H1 (cell line): Measurements from ENCODE around the gene DEXI. TPM values are rescaled to one million over a fixed set of nuclear protein-coding genes. Genes with fewer than 3 reads are reported as not detected.

Source experiments
- CTCF ChIA-PET: fragments of 300-600 bp; sonication (Branson Sonifier 250); formaldehyde crosslinking; loops from one replicate; lab custom pipeline; 2021; ENCODE audit not compliant: partially characterized antibody; lab: Charles Lee
- POLR2A ChIA-PET: fragments of 300-600 bp; sonication (Branson Sonifier 250); formaldehyde crosslinking; loops from one replicate; lab custom pipeline; 2021; ENCODE audit warnings: inconsistent platforms; ENCODE audit not compliant: partially characterized antibody; lab: Charles Lee
- DNase-seq, 2 experiments: peaks; one replicate each; pipeline versions ENCODE4 v3.0.0 to v3.0.0-alpha.2; 2010 to 2022; ENCODE audit warnings: low spot score in 2 of 2, low read depth in 1 of 2, mixed read lengths in 1 of 2
- FAIRE-seq: peaks from 2 replicates; lab custom pipeline; 2011; peaks lifted over from hg19 to GRCh38; lab: Jason Lieb, UNC
- H2AFZ ChIP-seq: 2 replicates; pipeline ENCODE4 v1.8.1; 2012; ENCODE audit warnings: low read length, inconsistent platforms
- H2AK5ac ChIP-seq: 2 replicates; pipeline ENCODE4 v1.6.1; 2013; ENCODE audit warnings: low read depth, low read length
- H2BK120ac ChIP-seq: replicated peaks from 2 replicates; pipeline ENCODE3; 2013; ENCODE audit warnings: low read depth, low read length, inconsistent platforms
- H2BK12ac ChIP-seq: 2 replicates; pipeline ENCODE4 v1.6.1; 2013; ENCODE audit warnings: low read depth, low read length
- H2BK15ac ChIP-seq: 2 replicates; pipeline ENCODE4 v1.6.1; 2013; ENCODE audit warnings: low read length
- H2BK20ac ChIP-seq: 2 replicates; pipeline ENCODE4 v1.6.1; 2013; ENCODE audit warnings: low read length
- H2BK5ac ChIP-seq: 2 replicates; pipeline ENCODE4 v1.6.1; 2013; ENCODE audit warnings: low read depth, low read length
- H3K14ac ChIP-seq: 2 replicates; pipeline ENCODE4 v1.6.1; 2013; ENCODE audit warnings: inconsistent platforms; ENCODE audit not compliant: insufficient read length
- H3K18ac ChIP-seq: 2 replicates; pipeline ENCODE4 v1.6.1; 2013; ENCODE audit warnings: low read length; ENCODE audit errors: extremely low read depth
- H3K23ac ChIP-seq: 2 replicates; pipeline ENCODE4 v1.6.1; 2013; ENCODE audit warnings: inconsistent platforms; ENCODE audit not compliant: insufficient read length
- H3K23me2 ChIP-seq: 2 replicates; pipeline ENCODE4 v1.6.1; 2013; ENCODE audit warnings: low read depth, low read length
- H3K27ac ChIP-seq: 2 replicates; pipeline ENCODE4 v1.6.1; 2011; ENCODE audit warnings: low read depth, low read length, inconsistent platforms
- H3K27me3 ChIP-seq, 4 experiments: replicated peaks in 1 of 4; 1 replicate in 1 of 4; 2 replicates in 3 of 4; pipeline versions ENCODE4 v1.6.1 to v1.8.1; 2011 to 2013; ENCODE audit warnings: low read length in 3 of 4, mild to moderate bottlenecking in 3 of 4, inconsistent platforms in 2 of 4, mixed read lengths in 2 of 4, moderate library complexity in 1 of 4; ENCODE audit not compliant: control insufficient read depth in 3 of 4, insufficient read depth in 3 of 4; ENCODE audit errors: extremely low read depth in 1 of 4
- H3K36me3 ChIP-seq, 4 experiments: 2 replicates each; pipeline versions ENCODE4 v1.6.1 to v1.8.1; 2011 to 2013; ENCODE audit warnings: mild to moderate bottlenecking in 4 of 4, low read length in 3 of 4, moderate library complexity in 2 of 4, control low read depth in 1 of 4, inconsistent platforms in 1 of 4; ENCODE audit not compliant: insufficient read depth in 4 of 4, control insufficient read depth in 2 of 4
- H3K4ac ChIP-seq: replicated peaks from 2 replicates; pipeline ENCODE3; 2013; ENCODE audit warnings: low read length, low read depth, mixed read lengths, inconsistent platforms; ENCODE audit not compliant: insufficient read length
- H3K4me1 ChIP-seq, 4 experiments: replicated peaks in 1 of 4; 1 replicate in 1 of 4; 2 replicates in 3 of 4; pipeline versions ENCODE4 v1.6.1 to v1.8.1; 2011 to 2013; ENCODE audit warnings: low read length in 3 of 4, inconsistent platforms in 2 of 4, mixed read lengths in 1 of 4; ENCODE audit not compliant: insufficient read depth in 4 of 4, control insufficient read depth in 3 of 4
- H3K4me2 ChIP-seq, 2 experiments: 2 replicates each; pipeline versions ENCODE4 v1.6.1 to v1.8.1; 2011 to 2013; ENCODE audit warnings: low read depth in 2 of 2, low read length in 2 of 2, control low read depth in 1 of 2, inconsistent platforms in 1 of 2, mild to moderate bottlenecking in 1 of 2; ENCODE audit not compliant: insufficient read depth in 1 of 2
- H3K4me3 ChIP-seq, 4 experiments: fragments of 200-600, 300-600 bp in 1 of 4; sonication (generic), shearing (Covaris generic), sonication (Bioruptor Twin) in 1 of 4; 2 replicates each; pipeline versions ENCODE4 v1.5.1 to v1.8.1; 2011 to 2016; ENCODE audit warnings: low read length in 4 of 4, low read depth in 3 of 4, control low read depth in 2 of 4, inconsistent platforms in 2 of 4, mild to moderate bottlenecking in 2 of 4, mixed read lengths in 1 of 4, moderate library complexity in 1 of 4; ENCODE audit not compliant: insufficient read depth in 2 of 4; ENCODE audit errors: extremely low read depth in 1 of 4
- H3K56ac ChIP-seq: replicated peaks from 2 replicates; pipeline ENCODE3; 2013; ENCODE audit warnings: low read depth, mild to moderate bottlenecking, mixed read lengths, low read length, inconsistent platforms; ENCODE audit not compliant: insufficient read length
- H3K79me1 ChIP-seq: 2 replicates; pipeline ENCODE4 v1.6.1; 2013; ENCODE audit warnings: low read depth, low read length, control low read depth
- H3K79me2 ChIP-seq, 2 experiments: 2 replicates each; pipeline versions ENCODE4 v1.6.1 to v1.8.1; 2012 to 2013; ENCODE audit warnings: low read length in 2 of 2, mild to moderate bottlenecking in 2 of 2, inconsistent platforms in 1 of 2; ENCODE audit not compliant: insufficient read depth in 2 of 2, control insufficient read depth in 1 of 2
- H3K9ac ChIP-seq, 4 experiments: replicated peaks in 1 of 4; 1 replicate in 1 of 4; 2 replicates in 3 of 4; pipeline versions ENCODE4 v1.6.1 to v1.8.1; 2011 to 2013; ENCODE audit warnings: low read depth in 3 of 4, low read length in 3 of 4, control low read depth in 2 of 4, mild to moderate bottlenecking in 2 of 4, moderate library complexity in 2 of 4, inconsistent platforms in 1 of 4; ENCODE audit errors: extremely low read depth in 1 of 4
- H3K9me3 ChIP-seq, 2 experiments: 2 replicates each; pipeline versions ENCODE4 v1.6.1 to v1.8.1; 2012 to 2013; ENCODE audit warnings: mild to moderate bottlenecking in 2 of 2, moderate library complexity in 2 of 2, control low read depth in 1 of 2, inconsistent platforms in 1 of 2, low read depth in 1 of 2, low read length in 1 of 2, mixed read lengths in 1 of 2; ENCODE audit not compliant: insufficient read depth in 2 of 2
- H4K20me1 ChIP-seq, 2 experiments: replicated peaks in 1 of 2; 2 replicates each; pipeline versions ENCODE3 to v1.8.1; 2011 to 2013; ENCODE audit warnings: inconsistent platforms in 2 of 2, low read length in 2 of 2, mild to moderate bottlenecking in 1 of 2; ENCODE audit not compliant: insufficient read depth in 2 of 2, control insufficient read depth in 1 of 2
- H4K5ac ChIP-seq: 2 replicates; pipeline ENCODE4 v1.6.1; 2013; ENCODE audit warnings: low read length, low read depth, mixed read lengths, inconsistent platforms; ENCODE audit not compliant: insufficient read length
- H4K8ac ChIP-seq: 2 replicates; pipeline ENCODE4 v1.8.0; 2013; ENCODE audit warnings: mild to moderate bottlenecking, moderate library complexity, low read length, inconsistent platforms; ENCODE audit not compliant: insufficient read depth; ENCODE audit errors: extremely low read depth
- H4K91ac ChIP-seq: replicated peaks from 2 replicates; pipeline ENCODE3; 2013; ENCODE audit warnings: low read length, mixed read lengths, inconsistent platforms; ENCODE audit not compliant: insufficient read length
- BACH1 ChIP-seq: IDR thresholded peaks from 2 replicates; pipeline ENCODE4 v1.6.1; 2012; ENCODE audit warnings: low read length, improper control_type of control experiment
- BRCA1 ChIP-seq: IDR thresholded peaks from 2 replicates; pipeline ENCODE4 v1.6.1; 2012; ENCODE audit warnings: low read depth, low read length, improper control_type of control experiment
- CHD2 ChIP-seq: IDR thresholded peaks from 2 replicates; pipeline ENCODE4 v1.6.1; 2012; ENCODE audit warnings: low read length, improper control_type of control experiment
- JUN ChIP-seq: IDR thresholded peaks from 2 replicates; pipeline ENCODE4 v1.6.1; 2011; ENCODE audit warnings: low read depth, mild to moderate bottlenecking, improper control_type of control experiment, low read length
- KDM1A ChIP-seq: fragments of 200-600, 300-600 bp; sonication (generic); IDR thresholded peaks from 2 replicates; pipeline ENCODE4 v1.7.1; 2016; ENCODE audit warnings: mild to moderate bottlenecking, low read length, borderline replicate concordance
- POU5F1 ChIP-seq: IDR thresholded peaks from 2 replicates; pipeline ENCODE4 v1.6.1; 2011; ENCODE audit warnings: low read depth, mild to moderate bottlenecking, low read length, moderate library complexity
- RNF2 ChIP-seq: fragments of 200-900, 300-1000 bp; sonication (generic); IDR thresholded peaks from 2 replicates; pipeline ENCODE4 v1.7.1; 2016; ENCODE audit warnings: borderline replicate concordance, low read depth, mild to moderate bottlenecking, antibody characterized with exemption, low read length; ENCODE audit not compliant: poor library complexity, severe bottlenecking; ENCODE audit errors: missing control alignments
- RXRA ChIP-seq: IDR thresholded peaks from 2 replicates; pipeline ENCODE4 v1.6.1; 2011; ENCODE audit warnings: low read depth, mild to moderate bottlenecking, low read length, moderate library complexity; ENCODE audit not compliant: insufficient read depth
- SIRT6 ChIP-seq: IDR thresholded peaks from one replicate; pipeline ENCODE4 v1.7.1; 2012; ENCODE audit warnings: low read length, inconsistent platforms
- SP2 ChIP-seq: IDR thresholded peaks from 2 replicates; pipeline ENCODE4 v1.6.1; 2012; ENCODE audit warnings: mild to moderate bottlenecking, low read length, inconsistent platforms
- YY1 ChIP-seq: IDR thresholded peaks from 2 replicates; pipeline ENCODE4 v1.6.1; 2011; ENCODE audit warnings: low read depth, mild to moderate bottlenecking, low read length
- polyA plus RNA-seq, 7 experiments: library from polyadenylated mRNA; depleted of rRNA in 3 of 7; stranded (reverse) in 5 of 7; unstranded in 2 of 7; fragments of >200 nt in 5 of 7; fragments of 200-250 nt in 2 of 7; gene quantifications; 1 replicate in 5 of 7; 2 replicates in 1 of 7; 4 replicates in 1 of 7; pipeline versions ENCODE4 v1.2.1 to v1.2.3, GENCODE V29; 2011 to 2013; ENCODE audit warnings: missing spikeins in 2 of 7, mixed read lengths in 2 of 7
- total RNA-seq: library from RNA; stranded (reverse); fragmentation: NEBNext Ultra II Directional; extraction: Animal tissue kit (Norgen Biotek cat#: 25700); gene quantifications from 2 replicates; pipeline ENCODE4 v1.2.1, GENCODE V29; 2021
- TF ChIP-seq, protein P1 (sequence below): IDR thresholded peaks from 2 replicates; pipeline ENCODE4 v1.6.1; 2012; ENCODE audit warnings: inconsistent platforms

DEXI gene
- total and polyA plus RNA-seq, 2 of the 8 experiments (the other 6 are each of a cell fraction or from before 2014, with no cell fraction given) = 39.5 to 47.3 TPM

- CTCF ChIA-PET = interaction anchor here (0.5 to 7.1 kb wide), 11 partner anchors 9 to 396 kb away, joined by 3 to 82 read pairs (median 3); no protein-coding TSS in a partner anchor
- Histone ChIP-seq H4K91ac (no peak overlapping the region), H2AFZ (no peak overlapping the region), H3K23ac (no peak overlapping the region), H3K4me3 (no peak overlapping the region), H4K5ac (no peak overlapping the region), H3K79me1 (no peaks in the 10 kb centered on the region), H3K4me1 (no peaks in the 10 kb centered on the region; a peak in 1 of 7 replicates), H2BK20ac (no peak overlapping the region), H2AK5ac (no peak overlapping the region), H4K8ac (no peak overlapping the region), H3K27me3 (no peaks in the 10 kb centered on the region; a peak in 1 of 7 replicates), H2BK12ac (no peak overlapping the region), H2BK15ac (no peak overlapping the region), H3K9me3 (no peaks in the 10 kb centered on the region), H3K36me3 (no peaks in the 10 kb centered on the region), H2BK5ac (no peak overlapping the region), H3K27ac (no peak overlapping the region), H3K18ac (no peak overlapping the region), H3K9ac (no peak overlapping the region), H3K4ac (no peak overlapping the region), H2BK120ac (no peak overlapping the region), H3K14ac (no peak overlapping the region), H3K79me2 (no peaks in the 10 kb centered on the region), H4K20me1 (no peaks in the 10 kb centered on the region), H3K23me2 (no peaks in the 10 kb centered on the region), H3K56ac (no peak overlapping the region), H3K4me2 (no peak overlapping the region)
- DNase-seq = no peak
- POLR2A ChIA-PET = no interaction called here
- FAIRE-seq = no peak
- TF ChIP-seq RXRA = no peak
- TF ChIP-seq YY1 = no peak
- no peak for TF ChIP-seq CHD2
- TF ChIP-seq RNF2 = no peak
- no peak for TF ChIP-seq SIRT6
- no peak for TF ChIP-seq POU5F1
- TF ChIP-seq JUN = no peak
- no peak for TF ChIP-seq SP2
- TF ChIP-seq KDM1A = no peak
- no peak for TF ChIP-seq BRCA1
- TF ChIP-seq BACH1 = no peak
- TF ChIP-seq, protein P1, sequence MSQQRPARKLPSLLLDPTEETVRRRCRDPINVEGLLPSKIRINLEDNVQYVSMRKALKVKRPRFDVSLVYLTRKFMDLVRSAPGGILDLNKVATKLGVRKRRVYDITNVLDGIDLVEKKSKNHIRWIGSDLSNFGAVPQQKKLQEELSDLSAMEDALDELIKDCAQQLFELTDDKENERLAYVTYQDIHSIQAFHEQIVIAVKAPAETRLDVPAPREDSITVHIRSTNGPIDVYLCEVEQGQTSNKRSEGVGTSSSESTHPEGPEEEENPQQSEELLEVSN = no peak
- TF ChIP-seq, all 59 proteins: peak for 0
Observed at GRCh38 chr16:10911267-10911666, 31.0 kb downstream of the DEXI start.
